Measurements from ENCODE around the gene TRIM29. TPM values are rescaled to one million over a fixed set of nuclear protein-coding genes. Genes with fewer than 3 reads are reported as not detected.

Gene TRIM29
- total RNA-seq, 1 experiment from 2014 or later = 4.3 TPM

DNA sequence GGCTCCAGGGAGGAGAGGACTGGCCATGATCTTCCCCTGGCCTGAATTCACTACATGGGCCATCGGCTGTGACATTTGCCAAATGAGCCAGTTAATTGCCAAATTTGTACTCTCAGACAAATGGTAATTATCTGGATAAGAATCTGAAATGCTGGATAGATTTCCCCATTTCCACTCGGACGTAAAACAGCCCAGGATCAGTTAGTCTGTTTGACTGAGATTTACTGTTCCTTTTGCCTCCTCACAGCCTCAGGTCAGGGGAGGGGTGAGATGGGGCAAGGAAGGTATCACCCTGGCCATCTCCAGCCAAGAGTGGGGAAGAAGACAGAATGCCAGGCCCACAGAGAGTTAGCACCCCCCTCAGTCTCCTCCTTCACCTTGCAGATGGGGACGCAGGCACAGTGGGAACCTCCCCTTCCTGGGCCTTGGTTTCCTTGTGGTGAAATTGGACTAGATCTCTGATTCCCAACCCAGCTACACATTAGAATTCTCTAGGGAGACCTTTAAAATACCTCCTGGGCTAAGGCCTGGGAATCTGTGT, 5.2 kb downstream of the TRIM29 start:
- no peak for TF ChIP-seq CTCF (IDR thresholded peaks at IDR 0.05; ENCODE audit: insufficient read depth in 1 of 2, low read depth in 1 of 2, low read length in 1 of 2, severe bottlenecking in 1 of 2, unreplicated experiment in 1 of 2)
- DNase-seq = no peak
- BruUV-seq (replicated peaks) = no TSS peak
- Mint-ChIP-seq H3K9me3 (ENCODE audit: unreplicated experiment) (no peaks in the 10 kb centered on the region), H3K36me3 (ENCODE audit: insufficient read depth, unreplicated experiment) (no peaks in the 10 kb centered on the region), H3K27me3 (ENCODE audit: insufficient read depth, unreplicated experiment) (peaks cover 8% of the 10 kb centered on the region), H3K27ac (ENCODE audit: unreplicated experiment) (no peak overlapping the region), H3K4me1 (ENCODE audit: low read depth, unreplicated experiment) (peaks cover 6% of the 10 kb centered on the region), H3K4me3 (ENCODE audit: unreplicated experiment) (no peak overlapping the region)
- no peaks in the 10 kb centered on the region for H3K36me3 ChIP-seq (ENCODE audit: control insufficient read depth, insufficient read depth, low read length)
- no peaks in the 10 kb centered on the region for H3K9me3 ChIP-seq
- ChIA-PET CTCF (no interaction called here), POLR2A (no interaction called here)
- intact Hi-C loops (cut with micrococcal nuclease; ENCODE audit: unreplicated experiment) = no loop called here
- 0 out of 2 replicates have a peak, but pooled peaks cover 7% of the 10 kb centered on the region for H3K4me1 ChIP-seq
- H3K27me3 ChIP-seq (replicated peaks; ENCODE audit: control insufficient read depth, insufficient read depth, low read length) = no peaks in the 10 kb centered on the region; the same call in 1 of the 2 replicates
- no peak overlapping the region for H3K4me3 ChIP-seq (ENCODE audit: low read depth, low read length)

DNA sequence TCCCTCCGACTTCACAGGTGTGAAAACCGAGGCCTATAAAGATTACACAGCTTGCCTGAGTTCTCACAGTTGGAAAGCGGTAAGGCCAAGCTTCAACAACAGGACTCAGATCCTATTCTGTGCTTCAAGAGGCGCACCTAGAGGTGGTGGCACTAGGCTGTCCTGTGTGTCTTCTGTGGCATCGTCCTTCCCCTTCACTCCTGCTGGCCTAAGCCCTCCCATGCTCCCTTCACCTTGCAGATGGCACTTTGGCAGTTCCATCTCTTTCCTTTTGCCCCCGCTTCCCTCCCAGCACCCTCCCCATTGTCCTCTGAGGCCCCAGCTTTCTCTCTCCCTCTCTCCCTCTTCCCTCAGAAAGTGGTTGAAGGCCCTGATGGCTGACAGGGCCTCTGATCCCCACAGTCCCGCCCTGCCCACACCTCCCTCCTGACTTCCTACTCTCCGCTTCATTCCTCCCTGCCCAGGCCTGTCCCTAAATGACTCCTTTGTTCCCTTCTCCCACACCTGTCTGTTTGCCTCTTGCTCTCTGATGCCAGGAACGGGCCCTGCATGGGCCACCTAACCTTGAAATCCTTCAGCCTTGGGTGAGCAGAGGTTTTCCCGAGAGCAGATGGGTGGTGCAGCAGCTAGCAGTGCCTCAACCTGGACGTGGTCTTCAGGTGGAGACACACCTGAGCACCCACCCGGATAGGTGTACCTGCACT, 5.8 kb downstream of the TRIM29 start:
- no peaks in the 10 kb centered on the region for H3K9me3 Mint-ChIP-seq (ENCODE audit: unreplicated experiment)
- TF ChIP-seq CTCF (IDR thresholded peaks at IDR 0.05; ENCODE audit: insufficient read depth in 1 of 2, low read depth in 1 of 2, low read length in 1 of 2, severe bottlenecking in 1 of 2, unreplicated experiment in 1 of 2) = no peak
- H3K27me3 ChIP-seq (replicated peaks; ENCODE audit: control insufficient read depth, insufficient read depth, low read length) = no peaks in the 10 kb centered on the region; the same call in 1 of the 2 replicates
- H3K27ac Mint-ChIP-seq (ENCODE audit: unreplicated experiment) = no peak overlapping the region
- peak in 1 of 2 experiments; percentile 24 for DNase-seq
- POLR2A ChIA-PET = no interaction called here
- no peak overlapping the region for H3K4me3 ChIP-seq (ENCODE audit: low read depth, low read length)
- BruUV-seq (replicated peaks) = no TSS peak
- no peak overlapping the region for H3K4me3 Mint-ChIP-seq (ENCODE audit: unreplicated experiment)
- H3K36me3 ChIP-seq (ENCODE audit: control insufficient read depth, insufficient read depth, low read length) = no peaks in the 10 kb centered on the region
- 0 out of 2 replicates have a peak, but pooled peaks cover 7% of the 10 kb centered on the region for H3K4me1 ChIP-seq
- no peaks in the 10 kb centered on the region for H3K9me3 ChIP-seq
- peaks cover 6% of the 10 kb centered on the region for H3K4me1 Mint-ChIP-seq (ENCODE audit: low read depth, unreplicated experiment)
- peaks cover 8% of the 10 kb centered on the region for H3K27me3 Mint-ChIP-seq (ENCODE audit: insufficient read depth, unreplicated experiment)
- no peaks in the 10 kb centered on the region for H3K36me3 Mint-ChIP-seq (ENCODE audit: insufficient read depth, unreplicated experiment)
- CTCF ChIA-PET = no interaction called here
- intact Hi-C loops (cut with micrococcal nuclease; ENCODE audit: unreplicated experiment) = no loop called here

DNA sequence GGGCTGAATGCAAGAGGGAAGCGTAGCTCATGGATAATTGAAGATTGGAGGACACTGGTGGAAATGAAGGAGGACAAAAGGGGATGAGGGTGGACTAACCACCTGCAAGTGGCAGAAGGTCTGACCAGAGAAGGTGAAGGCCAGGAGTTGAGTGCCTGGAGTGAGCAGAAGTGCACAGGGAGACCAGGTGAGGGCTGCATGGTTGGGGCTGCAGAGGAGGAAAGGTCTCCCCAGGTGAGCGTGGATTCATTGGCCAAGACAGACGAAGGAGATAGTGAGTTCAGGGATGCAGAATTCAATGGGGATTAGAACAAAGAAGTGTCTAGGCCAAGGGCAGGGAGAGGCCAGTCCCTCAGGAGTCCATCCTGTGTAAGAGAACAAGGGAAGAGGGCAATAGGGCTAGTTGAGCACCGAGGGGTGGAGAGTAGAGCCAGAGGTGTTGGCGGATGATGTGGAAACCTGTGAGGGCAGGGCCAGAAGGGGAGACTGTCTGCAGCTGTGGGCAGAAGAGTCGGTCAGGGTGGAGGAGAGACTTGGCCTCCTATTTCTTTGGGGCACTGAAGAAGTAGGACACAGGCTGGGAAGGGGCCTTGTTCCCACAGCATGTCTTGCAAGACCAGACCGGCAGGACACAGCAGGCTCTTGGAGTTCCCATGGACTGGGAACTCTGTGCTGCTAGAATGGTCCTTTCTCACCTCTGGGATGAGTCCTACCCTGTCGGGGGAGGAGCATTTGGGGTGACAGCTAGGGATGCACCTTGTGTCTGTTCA, 6.7 kb downstream of the TRIM29 start:
- no peaks in the 10 kb centered on the region for H3K9me3 ChIP-seq
- no peak overlapping the region for H3K4me3 ChIP-seq (ENCODE audit: low read depth, low read length)
- H3K27ac Mint-ChIP-seq (ENCODE audit: unreplicated experiment) = no peak overlapping the region
- peak in 1 of 2 experiments; percentile 35 for DNase-seq
- ChIA-PET CTCF (no interaction called here), POLR2A (no interaction called here)
- peaks cover 11% of the 10 kb centered on the region for H3K27me3 Mint-ChIP-seq (ENCODE audit: insufficient read depth, unreplicated experiment)
- H3K4me1 Mint-ChIP-seq (ENCODE audit: low read depth, unreplicated experiment) = peaks cover 6% of the 10 kb centered on the region
- H3K36me3 ChIP-seq (ENCODE audit: control insufficient read depth, insufficient read depth, low read length) = no peaks in the 10 kb centered on the region
- no peaks in the 10 kb centered on the region for H3K9me3 Mint-ChIP-seq (ENCODE audit: unreplicated experiment)
- intact Hi-C loops (cut with micrococcal nuclease; ENCODE audit: unreplicated experiment) = no loop called here
- no peaks in the 10 kb centered on the region; the same call in 1 of the 2 replicates for H3K27me3 ChIP-seq (replicated peaks; ENCODE audit: control insufficient read depth, insufficient read depth, low read length)
- TF ChIP-seq CTCF (IDR thresholded peaks at IDR 0.05; ENCODE audit: insufficient read depth in 1 of 2, low read depth in 1 of 2, low read length in 1 of 2, severe bottlenecking in 1 of 2, unreplicated experiment in 1 of 2) = no peak
- H3K4me3 Mint-ChIP-seq (ENCODE audit: unreplicated experiment) = no peak overlapping the region
- BruUV-seq (replicated peaks) = no TSS peak
- no peaks in the 10 kb centered on the region for H3K36me3 Mint-ChIP-seq (ENCODE audit: insufficient read depth, unreplicated experiment)
- 0 out of 2 replicates have a peak, but pooled peaks cover 7% of the 10 kb centered on the region for H3K4me1 ChIP-seq

Data from Caco-2 (cell line).